Femur (tissue), 1 donor: ENCODE results near the gene NOP53.
A peak's percentile ranks its signal among the peaks of the same experiment; 100 is the strongest.
"Not testable (repeated sequence)": the region's sequence is repeated elsewhere in the genome, so short reads cannot be mapped to it uniquely, and the experiment has no call there.

ENCODE experiments used
- DNase-seq: peaks from one replicate; pipeline ENCODE4 v3.0.0-alpha.2; 2017

The NOP53 gene

DNA sequence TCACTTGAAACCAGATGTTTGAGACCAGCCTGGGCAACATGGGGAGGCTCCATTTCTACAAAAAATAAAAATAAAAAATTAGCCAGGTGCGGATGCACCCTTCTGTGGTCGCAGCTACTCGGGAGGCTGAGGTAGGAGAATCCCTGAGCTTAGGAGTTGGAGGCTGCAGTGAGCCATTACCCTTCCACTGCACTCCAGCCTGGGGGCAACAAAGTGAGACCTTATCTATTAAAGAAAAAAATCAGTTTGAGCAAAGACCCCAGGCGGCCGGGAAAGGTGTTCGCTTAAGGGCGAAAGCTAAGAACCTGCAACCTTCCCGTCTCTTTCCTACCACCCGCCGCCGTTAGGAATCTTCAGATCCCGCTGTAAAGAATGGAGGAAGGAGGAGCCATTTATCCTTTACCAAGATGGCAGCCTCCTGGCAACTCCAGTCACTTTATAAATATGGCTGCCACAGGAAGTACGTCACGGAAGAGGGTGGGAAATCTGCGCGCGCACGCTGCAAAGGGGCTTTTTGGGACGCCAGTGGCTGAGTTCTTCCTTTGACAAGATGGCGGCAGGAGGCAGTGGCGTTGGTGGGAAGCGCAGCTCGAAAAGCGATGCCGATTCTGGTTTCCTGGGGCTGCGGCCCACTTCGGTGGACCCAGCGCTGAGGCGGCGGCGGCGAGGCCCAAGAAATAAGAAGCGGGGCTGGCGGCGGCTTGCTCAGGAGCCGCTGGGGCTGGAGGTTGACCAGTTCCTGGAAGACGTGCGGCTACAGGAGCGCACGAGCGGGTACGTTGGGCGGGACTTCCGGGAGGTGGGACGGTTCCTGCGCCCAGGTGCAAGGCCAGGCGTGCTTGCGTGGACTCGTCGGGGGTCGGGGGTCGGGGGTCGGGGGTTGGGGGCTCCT is at the start of gene NOP53:
TSS of gene NOP53 (plus strand) at position 537 of the 892 bp plus-strand sequence. CDS start at position 551, 14 bp downstream.
- DNase-seq: peak; percentile 99

DNA sequence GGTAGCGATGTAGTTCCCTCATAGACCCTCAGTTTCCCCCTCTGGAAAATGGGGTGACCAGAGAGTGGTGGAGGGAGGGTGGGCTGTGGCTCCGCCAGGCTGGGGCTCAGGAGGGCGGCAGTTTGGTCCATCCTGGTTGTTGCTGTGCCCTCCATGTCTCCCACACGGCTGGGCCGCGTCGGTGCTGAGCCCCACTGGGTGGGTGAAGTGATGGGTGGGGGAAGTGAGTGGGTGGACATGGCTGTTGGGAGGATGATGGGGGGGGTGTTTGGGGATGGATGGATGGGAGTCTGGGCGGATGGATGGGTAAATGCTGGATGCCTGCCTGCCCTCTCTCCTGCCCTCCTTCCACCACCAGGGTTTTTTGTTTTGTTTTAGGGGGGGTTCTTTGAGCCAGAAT is 48.7 kb upstream of the NOP53 start:
- no peak for DNase-seq

DNA sequence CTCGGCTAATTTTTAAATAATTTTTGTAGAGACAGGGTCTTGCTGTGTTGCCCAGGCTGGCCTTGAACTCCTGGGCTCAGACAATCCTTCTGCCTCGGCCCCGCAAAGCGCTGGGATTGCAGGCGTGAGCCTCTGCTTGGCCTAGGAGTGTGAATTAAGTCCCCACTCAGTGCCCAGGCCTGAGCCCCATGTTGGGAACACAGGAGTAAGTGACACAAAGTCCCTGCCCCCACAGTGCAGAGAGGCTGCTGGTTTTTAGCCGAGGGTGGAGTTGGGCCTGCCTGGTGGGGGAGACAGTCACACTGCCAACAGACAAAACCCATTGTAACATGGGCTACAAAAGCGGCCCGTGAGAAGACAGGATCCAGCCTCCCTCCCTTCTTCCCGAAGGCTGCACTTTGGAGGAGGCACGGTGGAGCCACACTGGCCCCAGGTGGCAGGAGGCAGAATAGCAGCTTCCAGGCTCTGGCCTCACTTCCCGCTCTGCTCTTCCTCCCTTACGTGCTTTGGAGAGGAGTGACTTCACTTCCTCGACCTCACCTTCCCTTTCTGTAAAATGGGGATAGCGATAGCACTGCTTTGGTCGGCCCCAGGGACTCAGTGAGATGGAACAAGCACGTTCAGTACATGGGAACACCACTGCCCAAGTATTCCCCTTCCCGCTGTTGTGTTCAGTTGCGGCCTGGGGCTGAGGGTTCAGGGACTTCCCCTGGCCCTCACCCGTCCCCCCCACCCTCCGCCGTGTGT is 47.3 kb upstream of the NOP53 start:
- peak; percentile 87 for DNase-seq

DNA sequence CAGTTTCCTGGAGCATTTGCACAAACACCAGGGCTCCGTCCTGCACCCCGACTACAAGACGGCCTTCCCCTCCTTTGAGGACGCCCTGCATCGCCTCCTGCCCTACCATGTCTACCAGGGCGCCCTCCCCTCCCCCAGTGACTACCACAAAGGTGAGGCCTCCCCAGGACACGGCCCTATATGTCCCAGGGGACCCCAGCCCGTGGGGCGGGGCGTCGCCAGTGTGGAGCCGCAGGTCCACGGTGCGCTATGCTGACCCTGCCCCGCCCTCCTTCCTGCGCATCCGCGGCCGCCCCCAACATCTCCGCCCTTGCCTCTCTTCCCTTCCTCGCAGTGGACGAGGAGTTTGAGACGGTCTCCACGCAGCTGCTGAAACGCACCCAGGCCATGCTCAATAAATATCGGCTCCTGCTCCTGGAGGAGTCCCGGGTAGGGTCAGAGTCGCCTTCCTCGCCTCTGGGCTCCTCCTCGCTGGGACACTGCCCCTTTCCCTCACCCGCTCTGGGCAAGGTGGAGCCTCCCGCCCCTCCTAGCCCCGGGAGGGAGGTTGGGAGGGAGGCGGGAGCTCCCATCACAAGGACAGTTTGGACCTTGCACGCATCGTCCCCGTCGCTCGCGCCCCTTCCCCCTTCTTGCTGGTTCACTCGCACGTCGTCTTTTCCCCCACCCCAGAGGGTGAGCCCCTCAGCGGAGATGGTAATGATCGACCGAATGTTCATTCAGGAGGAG is 46.6 kb upstream of the NOP53 start:
- no peak for DNase-seq

DNA sequence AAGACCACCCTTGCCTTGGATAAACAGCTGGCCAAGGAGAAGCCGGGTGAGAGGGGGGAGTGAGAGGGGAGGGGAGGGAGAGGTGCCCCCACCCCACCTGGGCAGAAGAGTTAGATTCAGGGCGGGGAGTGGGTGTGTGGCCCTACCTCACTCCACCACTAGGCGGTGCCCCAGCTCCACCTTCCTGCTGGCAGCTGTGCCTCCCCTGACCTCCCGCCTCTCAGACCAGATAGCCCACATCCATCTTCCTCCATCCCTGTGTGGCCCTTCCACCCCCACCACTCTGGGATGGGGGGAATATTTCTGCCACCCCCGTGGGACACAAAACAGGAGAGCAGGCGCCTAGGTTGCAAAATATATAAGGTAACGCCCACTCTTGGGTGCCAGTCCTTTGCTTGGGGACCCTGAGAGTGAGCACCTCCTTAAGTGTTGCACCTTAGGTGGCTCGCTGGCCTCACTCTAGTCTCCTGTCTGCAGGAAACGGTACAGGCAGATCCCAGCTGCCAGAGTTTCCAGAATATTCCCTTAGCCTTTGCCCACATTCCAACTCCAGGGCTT is 45.9 kb upstream of the NOP53 start:
- peak; percentile 45 for DNase-seq

DNA sequence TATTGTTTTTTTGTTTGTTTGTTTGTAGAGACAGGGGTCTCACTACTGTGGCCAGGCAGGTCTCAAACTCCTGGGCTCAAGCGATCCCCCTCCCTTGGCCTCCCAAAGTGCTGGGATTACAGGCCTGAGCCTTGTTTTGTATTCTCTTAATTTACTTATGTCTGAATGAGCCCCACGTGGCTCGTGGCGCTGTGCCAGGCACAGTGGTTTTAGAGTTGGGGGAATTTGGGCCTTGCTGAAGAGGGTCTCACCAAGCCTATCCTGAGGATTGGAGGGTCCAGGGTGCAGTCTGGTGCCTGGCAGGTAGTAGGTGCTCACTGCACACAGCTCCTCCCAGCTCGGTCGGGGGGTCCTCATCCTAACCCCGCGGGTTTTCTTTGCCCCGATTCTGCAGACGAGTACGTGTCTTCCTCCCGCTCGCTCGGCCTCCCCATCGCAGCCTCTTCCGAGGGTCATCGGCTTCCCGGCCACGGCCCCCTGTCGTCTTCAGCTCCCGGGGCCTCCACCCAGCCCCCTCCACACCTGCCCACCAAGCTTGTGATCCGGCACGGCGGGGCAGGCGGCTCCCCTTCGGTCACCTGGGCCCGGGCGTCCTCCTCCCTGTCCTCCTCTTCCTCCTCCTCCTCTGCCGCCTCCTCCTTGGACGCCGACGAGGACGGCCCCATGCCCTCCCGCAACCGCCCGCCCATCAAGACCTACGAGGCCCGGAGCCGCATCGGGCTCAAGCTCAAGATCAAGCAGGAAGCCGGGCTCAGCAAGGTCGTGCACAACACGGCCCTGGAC is 44.2 kb upstream of the NOP53 start:
- no peak for DNase-seq

DNA sequence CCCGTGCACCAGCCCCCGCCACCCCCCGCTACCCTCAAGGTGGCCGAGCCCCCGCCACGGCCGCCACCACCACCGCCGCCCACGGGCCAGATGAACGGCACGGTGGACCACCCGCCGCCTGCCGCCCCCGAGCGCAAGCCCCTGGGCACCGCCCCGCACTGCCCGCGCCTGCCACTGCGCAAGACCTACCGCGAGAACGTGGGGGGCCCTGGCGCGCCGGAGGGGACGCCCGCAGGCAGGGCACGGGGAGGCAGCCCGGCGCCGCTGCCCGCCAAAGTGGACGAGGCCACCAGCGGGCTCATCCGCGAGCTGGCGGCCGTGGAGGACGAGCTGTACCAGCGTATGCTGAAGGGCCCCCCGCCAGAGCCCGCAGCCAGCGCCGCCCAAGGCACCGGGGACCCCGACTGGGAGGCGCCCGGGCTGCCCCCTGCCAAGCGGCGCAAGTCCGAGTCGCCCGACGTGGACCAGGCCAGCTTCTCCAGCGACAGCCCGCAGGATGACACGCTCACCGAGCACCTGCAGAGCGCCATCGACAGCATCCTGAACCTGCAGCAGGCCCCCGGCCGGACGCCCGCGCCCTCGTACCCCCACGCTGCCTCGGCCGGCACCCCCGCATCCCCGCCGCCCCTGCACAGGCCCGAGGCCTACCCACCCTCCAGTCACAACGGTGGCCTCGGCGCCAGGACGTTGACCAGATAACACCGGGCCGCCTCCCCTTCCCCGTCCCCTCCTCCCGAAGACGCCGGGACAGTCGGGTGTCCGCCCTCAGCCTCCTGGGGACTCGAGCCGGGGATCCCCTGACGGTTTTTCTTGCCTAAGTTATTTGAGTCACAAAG is 43.4 kb upstream of the NOP53 start:
- no peak for DNase-seq

DNA sequence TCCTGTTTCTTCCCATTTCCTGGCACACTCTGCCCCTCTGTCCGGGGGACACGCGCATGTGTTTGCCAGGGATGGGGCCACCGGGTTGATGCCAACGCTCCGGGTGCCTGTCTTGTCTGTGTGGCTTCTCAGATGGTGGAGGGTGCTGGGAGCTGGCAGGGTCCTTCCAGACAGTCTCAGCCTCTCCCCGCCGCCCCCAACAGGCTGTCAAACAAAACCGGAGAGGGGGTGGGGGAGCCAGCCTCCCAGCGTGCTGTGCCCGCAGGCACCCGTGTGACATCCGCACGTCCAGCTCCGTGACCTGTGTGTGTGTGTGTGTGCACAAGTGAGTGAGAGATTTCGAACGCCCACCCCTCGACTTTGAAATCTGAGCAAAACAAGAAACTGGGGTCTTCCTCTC is 42.7 kb upstream of the NOP53 start:
- no peak for DNase-seq

DNA sequence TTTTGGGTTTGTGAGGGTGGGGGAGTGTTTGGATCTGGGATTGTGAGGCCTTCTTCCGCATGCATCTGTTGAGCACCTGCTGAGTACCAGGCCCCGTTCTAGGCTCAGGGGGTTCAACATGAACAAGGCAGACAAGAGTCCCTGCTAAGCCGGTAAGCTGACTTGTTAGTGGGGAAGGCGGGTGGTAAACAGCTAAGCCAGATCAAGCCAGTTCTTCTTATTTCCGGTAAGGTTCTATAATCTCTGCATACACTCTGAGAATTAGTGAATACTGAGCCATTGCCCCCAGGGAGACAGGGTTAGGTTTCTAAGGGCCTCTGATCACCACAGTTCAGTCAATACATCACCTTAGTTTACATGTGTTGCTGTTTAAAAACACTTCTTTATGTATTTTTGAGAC is 42.0 kb upstream of the NOP53 start:
- no peak for DNase-seq

DNA sequence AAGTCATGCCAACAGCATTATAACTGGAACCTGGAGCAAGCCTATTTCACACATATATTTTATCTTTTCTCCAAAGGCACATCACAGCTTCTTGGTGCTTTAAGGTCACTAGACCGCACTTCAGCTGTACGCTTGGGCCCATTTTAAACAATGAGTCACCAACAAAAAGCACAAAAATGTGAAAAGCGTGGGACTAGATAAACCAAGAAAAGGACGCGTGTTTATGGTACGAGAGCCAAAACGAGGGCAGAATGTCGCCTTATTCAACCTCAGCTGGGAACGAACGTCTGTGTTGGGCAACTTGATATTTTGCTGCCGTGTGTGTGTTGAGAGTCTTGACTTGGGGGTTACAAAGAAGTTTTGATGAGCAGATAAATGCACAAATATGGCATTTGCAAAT is 41.3 kb upstream of the NOP53 start:
- DNase-seq: no peak

DNA sequence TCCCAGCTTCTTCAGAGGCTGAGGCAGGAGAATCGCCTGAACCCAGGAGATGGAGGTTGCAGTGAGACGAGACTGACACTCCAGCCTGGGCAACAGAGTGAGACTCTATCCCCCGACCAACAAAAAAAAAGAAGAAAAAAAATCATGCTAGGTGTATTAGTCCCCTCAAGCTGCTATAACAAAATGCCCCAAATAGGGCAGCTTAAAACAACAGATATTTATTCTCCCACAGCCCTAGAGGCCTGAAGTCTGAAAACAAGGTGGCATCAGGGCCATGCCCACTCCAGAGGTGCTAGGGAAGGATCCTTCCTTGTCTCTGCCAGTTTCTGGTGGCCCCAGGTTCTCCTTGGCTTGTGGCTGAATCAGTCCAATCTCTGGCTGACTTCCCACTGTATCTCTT is 40.7 kb upstream of the NOP53 start:
- DNase-seq: no peak

DNA sequence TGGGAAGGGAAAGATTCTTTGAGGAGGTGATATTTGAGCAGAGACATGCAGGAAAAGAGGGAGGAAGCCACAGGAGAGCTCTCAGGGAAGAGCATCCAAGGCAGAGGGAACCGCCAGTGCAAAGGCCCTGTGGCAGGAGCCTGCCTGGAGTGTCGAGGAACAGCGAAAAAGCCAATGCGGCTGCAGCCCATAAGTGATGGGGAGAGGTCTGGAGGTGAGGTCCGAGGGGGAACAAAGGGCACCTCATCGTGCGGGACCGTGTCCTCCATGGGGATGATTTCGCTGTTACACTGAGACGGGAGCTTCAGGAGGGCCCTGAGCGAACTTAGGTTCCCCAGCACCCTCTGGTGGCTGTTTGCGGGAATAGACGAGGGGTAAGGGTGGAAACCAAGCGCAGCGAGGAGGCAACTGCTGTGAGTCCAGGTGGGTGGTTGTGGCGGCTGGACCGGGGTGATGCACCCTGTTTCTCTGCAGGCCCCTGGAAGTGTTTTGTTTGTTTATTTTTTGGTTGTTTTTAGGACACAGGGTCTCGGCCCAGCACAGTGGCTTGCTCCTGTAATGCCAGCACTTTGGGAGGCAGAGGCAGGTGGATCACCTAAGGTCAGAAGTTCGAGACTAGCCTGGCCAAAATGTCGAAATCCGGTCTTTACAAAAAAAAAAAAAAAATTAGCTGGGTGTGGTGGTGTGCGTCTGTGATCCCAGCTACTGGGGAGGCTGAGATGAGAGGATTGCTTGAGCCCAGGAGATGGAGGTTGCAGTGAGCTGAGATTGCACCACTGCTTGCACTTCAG is 38.0 kb upstream of the NOP53 start:
- DNase-seq: peak; percentile 71

DNA sequence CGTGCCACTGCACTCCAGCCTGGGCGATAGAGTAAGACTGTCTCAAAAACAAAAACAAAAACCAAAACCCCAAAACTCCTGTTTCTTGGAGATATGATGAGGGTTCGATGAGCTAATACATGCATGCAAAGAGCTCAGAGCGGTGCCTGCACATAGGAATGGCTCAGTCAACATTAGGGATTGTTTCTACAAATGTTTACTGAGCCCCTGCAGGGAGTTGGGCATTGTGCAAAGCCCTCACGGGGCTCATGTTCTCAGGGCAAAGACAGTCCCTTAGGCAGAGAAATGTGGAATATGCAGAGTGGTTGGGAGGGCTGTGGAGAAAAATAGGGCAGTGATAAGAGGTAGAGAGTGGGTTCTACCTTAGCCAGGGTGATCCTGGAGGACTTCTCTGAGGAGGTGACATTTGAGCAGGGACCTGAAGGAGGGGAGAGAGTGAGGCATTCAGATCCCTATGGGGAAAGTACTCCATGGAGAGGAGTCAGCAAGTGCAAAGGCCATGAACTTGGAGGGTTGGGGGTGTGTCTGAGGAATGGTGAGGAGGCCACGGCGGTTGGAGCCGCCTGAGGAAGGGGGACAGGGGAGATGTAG is 33.6 kb upstream of the NOP53 start:
- no peak for DNase-seq

DNA sequence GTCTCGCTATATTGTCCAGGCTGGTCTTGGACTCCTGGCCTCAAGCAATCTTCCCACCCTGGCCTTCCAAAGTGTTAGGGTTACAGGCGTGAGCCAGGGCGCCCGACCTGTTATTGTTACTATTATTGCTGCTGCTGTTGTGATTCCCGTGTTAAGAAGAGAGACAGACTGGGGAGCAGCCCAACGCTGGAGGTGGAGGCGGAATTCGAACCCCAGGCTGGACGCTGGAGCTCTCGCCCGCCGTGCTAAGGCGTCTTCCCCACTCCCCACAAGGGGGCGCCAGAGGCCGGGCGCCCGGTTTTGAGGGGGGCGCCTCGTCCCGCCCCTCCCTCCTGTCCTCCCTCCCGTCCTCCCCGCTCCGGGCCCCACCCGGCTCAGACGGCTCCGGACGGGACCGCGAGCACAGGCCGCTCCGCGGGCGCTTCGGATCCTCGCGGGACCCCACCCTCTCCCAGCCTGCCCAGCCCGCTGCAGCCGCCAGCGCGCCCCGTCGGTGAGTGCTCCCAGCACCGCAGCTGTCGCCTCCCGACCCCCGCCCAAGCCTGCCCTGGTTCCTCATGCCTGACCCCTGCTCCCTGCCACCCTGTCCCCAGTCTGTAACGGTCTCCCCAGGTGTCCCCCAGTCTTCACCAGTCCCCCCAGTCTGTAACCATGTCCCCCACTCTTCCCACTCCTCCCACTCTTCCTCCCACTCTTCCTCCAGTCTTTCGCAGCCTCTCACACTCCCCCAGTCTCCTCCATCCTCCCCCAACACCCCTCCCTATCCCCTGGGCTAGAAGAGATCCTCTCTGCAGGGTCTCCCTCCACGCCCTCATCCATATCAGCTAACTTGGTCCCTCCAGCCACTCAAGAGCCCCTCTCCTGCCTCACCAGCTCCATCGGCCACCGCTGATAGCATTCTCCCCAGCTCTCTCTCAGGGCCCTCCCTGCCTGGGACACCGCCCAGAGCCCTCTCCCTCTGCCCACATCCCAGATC is 32.0 kb upstream of the NOP53 start, which contains the start of gene EHD2:
TSS of gene EHD2 (plus strand) at position 377 of the 976 bp plus-strand sequence. CDS start 3,191 bp downstream, outside the sequence.
- DNase-seq: peak; percentile 87

DNA sequence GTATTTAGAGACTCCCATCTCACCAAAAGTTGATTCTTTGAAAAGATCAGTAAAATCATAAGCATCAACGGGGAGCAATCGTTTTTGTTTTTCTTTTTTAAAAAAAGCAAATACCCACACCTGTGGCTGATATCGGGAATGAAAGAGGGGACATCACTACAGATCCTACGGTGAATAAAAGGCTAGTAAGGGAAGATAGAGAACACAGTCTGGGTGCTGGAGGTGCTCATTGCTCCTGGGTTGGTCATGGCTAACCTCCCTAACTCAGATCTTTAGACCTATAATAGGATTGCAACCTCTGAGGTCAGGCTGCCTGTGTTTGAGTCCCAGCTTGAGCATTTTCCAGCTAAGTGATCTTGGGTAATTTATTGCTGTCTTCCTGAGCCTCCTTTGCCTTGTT is 31.0 kb upstream of the NOP53 start:
- DNase-seq: no peak

DNA sequence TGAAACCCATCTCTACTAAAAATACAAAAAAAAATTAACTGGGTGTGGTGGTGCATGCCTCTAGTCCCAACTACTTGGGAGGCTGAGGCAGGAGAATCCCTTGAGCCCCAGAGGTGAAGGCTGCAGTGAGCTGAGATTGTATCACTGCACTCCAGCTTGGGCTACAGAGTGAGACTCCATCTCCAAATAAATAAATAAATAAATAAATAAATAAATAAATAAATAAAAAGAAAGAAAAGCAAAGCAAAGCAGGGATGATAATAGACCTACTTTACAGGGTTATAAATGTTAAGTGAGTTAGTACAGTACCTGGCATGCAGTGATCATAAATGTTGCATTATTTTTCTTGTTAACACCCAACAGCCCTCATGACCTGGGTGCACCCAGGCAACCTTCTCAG is 30.5 kb upstream of the NOP53 start:
- DNase-seq: not testable (repeated sequence)

DNA sequence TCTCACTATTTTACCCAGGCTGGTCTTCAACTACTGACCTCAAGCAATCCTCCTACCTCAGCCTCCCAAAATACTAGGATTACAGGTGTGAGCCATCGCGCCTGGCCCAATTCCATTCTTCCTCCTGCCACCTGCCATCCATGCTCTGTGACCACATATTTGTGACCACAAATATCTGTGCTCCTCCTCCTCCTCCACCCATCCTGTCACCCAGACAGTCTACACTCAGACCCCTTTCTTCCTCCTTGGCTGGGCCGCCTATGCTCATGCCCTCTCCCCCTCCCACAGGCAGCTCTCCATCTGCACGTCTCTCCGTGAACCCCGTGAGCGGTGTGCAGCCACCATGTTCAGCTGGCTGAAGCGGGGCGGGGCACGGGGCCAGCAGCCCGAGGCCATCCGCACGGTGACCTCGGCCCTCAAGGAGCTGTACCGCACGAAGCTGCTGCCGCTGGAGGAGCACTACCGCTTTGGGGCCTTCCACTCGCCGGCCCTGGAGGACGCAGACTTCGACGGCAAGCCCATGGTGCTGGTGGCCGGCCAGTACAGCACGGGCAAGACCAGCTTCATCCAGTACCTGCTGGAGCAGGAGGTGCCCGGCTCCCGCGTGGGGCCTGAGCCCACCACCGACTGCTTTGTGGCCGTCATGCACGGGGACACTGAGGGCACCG is 28.9 kb upstream of the NOP53 start:
- DNase-seq: no peak
